ES-I3 (cell line): ENCODE data around the gene FNBP1L.

Experiments used
- H3K36me3 ChIP-seq: 2 replicates; pipeline ENCODE4 v1.6.1; 2013; ENCODE audit warnings: mild to moderate bottlenecking, low read length, control low read depth, moderate library complexity; ENCODE audit not compliant: insufficient read depth
- H3K4me1 ChIP-seq: 2 replicates; pipeline ENCODE4 v1.6.1; 2013; ENCODE audit warnings: mild to moderate bottlenecking, control low read depth, low read length; ENCODE audit not compliant: insufficient read depth
- H3K9ac ChIP-seq: 2 replicates; pipeline ENCODE4 v1.6.1; 2013; ENCODE audit warnings: low read depth, mild to moderate bottlenecking, low read length, moderate library complexity
- H3K9me3 ChIP-seq: 2 replicates; pipeline ENCODE4 v1.6.1; 2013; ENCODE audit warnings: mild to moderate bottlenecking, low read length, moderate library complexity; ENCODE audit not compliant: control insufficient read depth, insufficient read depth

The FNBP1L gene

DNA sequence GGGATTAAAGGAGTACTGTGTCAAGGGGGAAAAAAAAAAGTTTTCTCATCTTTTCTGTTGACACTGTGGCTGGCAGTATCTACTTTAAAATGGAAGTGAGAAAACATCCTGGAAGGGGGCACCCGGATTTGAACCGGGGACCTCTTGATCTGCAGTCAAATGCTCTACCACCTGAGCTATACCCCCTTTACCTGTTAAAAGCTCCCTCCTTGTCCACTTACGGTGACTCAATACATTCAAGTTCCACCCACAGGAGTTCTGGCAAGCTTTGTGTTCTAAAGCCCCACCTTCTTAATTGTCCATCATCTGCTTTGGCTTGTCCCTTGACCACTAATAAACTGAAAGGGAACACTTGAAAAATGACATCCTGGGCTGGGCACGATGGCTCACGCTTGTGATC, 68.2 kb downstream of the FNBP1L start:
- Histone ChIP-seq H3K36me3 (peaks cover under 1% of the 10 kb centered on the region; the same call in 1 of the 2 replicates), H3K4me1 (no peaks in the 10 kb centered on the region), H3K9ac (no peak overlapping the region), H3K9me3 (no peaks in the 10 kb centered on the region)

GRCh38 chr1:93518516-93518915, 70.6 kb downstream of the FNBP1L start:
- H3K9ac ChIP-seq = no peak overlapping the region
- no peaks in the 10 kb centered on the region for H3K4me1 ChIP-seq
- peaks cover 3% of the 10 kb centered on the region; the same call in 1 of the 2 replicates for H3K36me3 ChIP-seq
- H3K9me3 ChIP-seq = no peaks in the 10 kb centered on the region; the same call in 1 of the 2 replicates

DNA sequence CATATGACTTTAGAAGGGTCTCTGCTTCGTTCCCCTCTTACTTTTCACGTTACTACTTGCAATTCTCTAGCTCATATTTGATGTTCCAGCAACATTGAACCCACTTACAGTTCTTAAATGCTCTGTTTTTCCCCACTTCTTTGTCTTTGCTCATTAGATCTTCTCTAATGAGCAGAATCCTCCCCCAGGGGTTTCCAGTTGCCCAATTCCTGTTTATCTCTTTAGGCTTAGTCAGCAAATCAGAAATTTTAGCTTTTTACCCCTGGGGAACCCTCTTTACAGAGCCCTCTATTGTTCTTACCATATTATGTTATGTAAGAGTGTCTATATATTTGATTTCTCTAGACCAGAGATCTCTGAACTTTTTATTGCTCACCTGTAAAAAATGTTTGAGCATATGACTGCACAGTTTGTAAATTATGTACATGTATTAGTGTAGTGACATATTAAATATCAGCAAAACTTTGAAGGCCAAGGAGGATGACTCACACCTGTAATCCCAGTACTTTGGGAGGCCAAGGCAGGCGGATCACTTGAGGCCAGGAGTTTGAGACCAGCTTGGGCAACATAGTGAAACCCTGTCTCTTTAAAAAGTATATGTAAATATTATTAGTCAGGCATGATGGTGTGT, 71.4 kb downstream of the FNBP1L start:
- no peaks in the 10 kb centered on the region; the same call in 1 of the 2 replicates for H3K9me3 ChIP-seq

GRCh38 chr1:93521618-93522017, 73.7 kb downstream of the FNBP1L start:
- no peaks in the 10 kb centered on the region; the same call in 1 of the 2 replicates for H3K9me3 ChIP-seq
- no peak overlapping the region for H3K9ac ChIP-seq
- H3K36me3 ChIP-seq = peaks cover 3% of the 10 kb centered on the region; the same call in 1 of the 2 replicates
- no peaks in the 10 kb centered on the region for H3K4me1 ChIP-seq

More for the DNA sequence above, 71.4 kb downstream of the FNBP1L start:
- H3K4me1 ChIP-seq = no peaks in the 10 kb centered on the region
- peaks cover 3% of the 10 kb centered on the region; the same call in 1 of the 2 replicates for H3K36me3 ChIP-seq
- no peak overlapping the region for H3K9ac ChIP-seq

- H3K36me3 ChIP-seq = peaks cover 9% of the 10 kb centered on the region; the same call in 1 of the 2 replicates
Measured at GRCh38 chr1:93522721-93523120, 74.8 kb downstream of the FNBP1L start.

GRCh38 chr1:93525431-93525830, 77.5 kb downstream of the FNBP1L start:
- Histone ChIP-seq H3K9ac (no peak overlapping the region), H3K36me3 (peaks cover 9% of the 10 kb centered on the region; the same call in 1 of the 2 replicates), H3K4me1 (no peaks in the 10 kb centered on the region)

More at GRCh38 chr1:93522721-93523120, 74.8 kb downstream of the FNBP1L start:
- H3K4me1 ChIP-seq = no peaks in the 10 kb centered on the region
- no peaks in the 10 kb centered on the region; the same call in 1 of the 2 replicates for H3K9me3 ChIP-seq
- no peak overlapping the region for H3K9ac ChIP-seq

DNA sequence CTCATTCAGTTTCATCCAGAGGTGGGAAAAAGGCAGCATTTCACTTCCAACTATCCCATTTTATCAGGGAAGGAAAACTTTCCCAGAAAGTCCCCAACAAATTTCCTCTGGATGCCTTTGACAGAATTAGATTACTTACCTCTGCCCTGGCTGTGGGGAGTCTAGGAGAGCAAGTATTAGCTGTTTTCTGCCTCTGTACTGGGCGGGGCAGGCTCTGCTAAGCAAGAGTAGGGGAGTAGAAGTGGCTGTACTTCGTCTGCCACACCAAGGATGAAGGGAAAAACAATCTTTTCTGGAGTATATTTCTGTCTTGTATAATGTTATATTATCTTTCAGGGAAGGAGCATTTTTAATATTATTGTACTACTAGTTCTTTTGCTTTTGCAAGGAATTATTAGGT, 78.5 kb downstream of the FNBP1L start:
- H3K4me1 ChIP-seq = no peaks in the 10 kb centered on the region
- peaks cover 9% of the 10 kb centered on the region for H3K36me3 ChIP-seq
- H3K9me3 ChIP-seq = no peaks in the 10 kb centered on the region; the same call in 1 of the 2 replicates
- no peak overlapping the region for H3K9ac ChIP-seq

More at GRCh38 chr1:93525431-93525830, 77.5 kb downstream of the FNBP1L start:
- H3K9me3 ChIP-seq = no peaks in the 10 kb centered on the region; the same call in 1 of the 2 replicates

DNA sequence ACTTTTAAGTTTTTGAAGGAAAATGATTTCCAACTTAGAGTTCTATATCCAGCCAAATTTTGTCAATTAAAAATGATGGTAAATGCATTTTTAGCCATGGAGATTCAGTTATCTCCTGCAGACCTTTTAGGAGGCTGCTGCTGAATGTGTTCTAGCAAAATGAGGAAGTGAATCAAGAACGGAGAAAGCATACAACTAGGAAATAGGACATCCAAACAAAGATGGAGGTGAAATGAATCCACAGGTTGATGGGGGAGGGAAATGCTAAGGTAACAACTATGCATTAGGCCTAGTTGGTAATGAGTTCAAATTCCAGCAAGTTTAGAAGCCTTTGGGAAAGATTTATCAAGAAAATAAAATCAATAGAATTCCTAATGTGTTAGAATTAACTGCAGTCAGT, 80.5 kb downstream of the FNBP1L start:
- H3K9me3 ChIP-seq = no peaks in the 10 kb centered on the region
- H3K36me3 ChIP-seq = peaks cover 13% of the 10 kb centered on the region
- H3K9ac ChIP-seq = no peak overlapping the region
- no peaks in the 10 kb centered on the region for H3K4me1 ChIP-seq

DNA sequence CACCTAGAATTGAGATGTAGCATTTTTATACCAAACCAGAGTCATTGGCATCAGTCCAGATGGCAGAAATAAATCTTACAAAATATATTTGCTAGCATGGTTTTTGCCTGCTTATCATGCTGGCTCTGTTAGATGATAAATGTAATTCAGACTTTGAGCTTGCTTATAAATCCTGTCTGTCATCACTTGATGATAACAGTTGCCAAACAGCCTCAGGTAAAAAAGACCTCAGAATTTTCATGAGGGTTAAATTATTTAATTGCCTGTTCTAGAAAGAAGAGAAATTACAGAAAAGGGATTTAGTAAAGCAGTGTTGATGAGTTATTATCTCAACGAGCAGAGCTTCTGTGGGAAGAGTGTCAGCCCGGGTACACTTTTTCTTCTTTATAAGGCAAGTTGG, 83.3 kb downstream of the FNBP1L start:
- Histone ChIP-seq H3K36me3 (peaks cover 13% of the 10 kb centered on the region), H3K4me1 (no peaks in the 10 kb centered on the region), H3K9ac (no peak overlapping the region), H3K9me3 (no peaks in the 10 kb centered on the region)

- Histone ChIP-seq H3K36me3 (peaks cover 7% of the 10 kb centered on the region), H3K9me3 (no peaks in the 10 kb centered on the region), H3K9ac (no peak overlapping the region), H3K4me1 (no peaks in the 10 kb centered on the region)
Measured at GRCh38 chr1:93532780-93533378, 85.0 kb downstream of the FNBP1L start.

DNA sequence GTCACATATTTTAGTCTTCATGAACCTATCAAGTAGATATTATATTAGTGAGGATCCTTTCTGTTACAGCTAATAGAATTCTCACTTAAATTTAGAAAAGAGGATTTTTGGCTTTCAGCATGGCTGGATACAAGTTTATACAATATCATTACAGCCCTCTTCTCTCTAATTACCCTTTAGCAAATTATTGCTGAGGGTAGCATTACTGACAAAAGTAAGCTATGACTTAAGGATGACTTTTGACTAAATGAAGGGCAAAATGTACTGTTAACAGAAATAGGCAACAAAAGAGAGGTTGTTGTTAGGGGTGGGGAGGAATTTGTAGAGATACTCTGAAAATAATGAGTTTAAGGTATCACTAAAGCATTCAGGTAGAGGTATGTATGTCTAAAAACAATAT, 85.8 kb downstream of the FNBP1L start:
- peaks cover 7% of the 10 kb centered on the region for H3K36me3 ChIP-seq
- no peaks in the 10 kb centered on the region for H3K9me3 ChIP-seq
- H3K4me1 ChIP-seq = no peaks in the 10 kb centered on the region
- no peak overlapping the region for H3K9ac ChIP-seq

DNA sequence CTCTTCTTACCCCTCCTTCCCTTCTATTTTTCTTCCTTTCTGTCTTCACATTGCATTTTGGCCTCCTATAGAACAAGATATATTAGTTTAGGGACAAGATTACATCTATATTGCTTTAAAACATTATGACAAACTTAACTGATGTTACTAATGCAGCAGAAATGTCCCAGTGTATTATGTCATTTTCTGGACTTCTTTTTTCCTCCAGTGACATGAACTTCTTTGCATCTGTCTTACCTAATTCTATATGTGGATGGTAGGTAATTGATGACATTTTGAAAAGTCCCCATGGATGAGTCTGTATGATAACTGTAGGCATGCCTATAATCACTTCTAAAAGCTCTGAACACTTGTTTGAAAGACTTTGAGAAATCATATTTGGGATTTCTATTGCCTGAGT, 89.5 kb downstream of the FNBP1L start:
- no peak overlapping the region for H3K9ac ChIP-seq
- no peaks in the 10 kb centered on the region for H3K9me3 ChIP-seq
- H3K4me1 ChIP-seq = peaks cover 7% of the 10 kb centered on the region; the same call in 1 of the 2 replicates
- H3K36me3 ChIP-seq = no peaks in the 10 kb centered on the region; the same call in none of the 2 replicates

DNA sequence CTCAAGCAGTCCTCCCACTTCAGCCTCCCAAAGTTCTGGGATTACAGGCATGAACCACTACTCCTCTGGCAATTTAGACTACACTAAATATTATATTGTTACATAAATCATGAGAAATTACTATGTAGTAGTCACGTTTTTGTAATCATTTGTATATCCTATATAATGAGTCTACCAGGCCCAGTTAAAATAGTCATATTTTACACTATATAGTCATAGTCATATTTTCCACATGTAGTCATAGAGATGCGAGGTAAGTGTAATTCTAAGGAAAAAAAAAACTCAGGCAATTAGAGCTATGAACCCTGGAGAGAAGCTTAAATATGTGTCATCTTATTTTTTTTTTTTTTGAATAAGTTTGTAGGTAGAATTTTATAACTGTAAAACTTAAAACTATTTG, 90.0 kb downstream of the FNBP1L start:
- Histone ChIP-seq H3K9me3 (no peaks in the 10 kb centered on the region), H3K36me3 (no peaks in the 10 kb centered on the region; the same call in none of the 2 replicates), H3K9ac (no peak overlapping the region), H3K4me1 (peaks cover 8% of the 10 kb centered on the region; the same call in 1 of the 2 replicates)

- Histone ChIP-seq H3K9ac (no peak overlapping the region), H3K36me3 (no peaks in the 10 kb centered on the region), H3K4me1 (peaks cover 10% of the 10 kb centered on the region; the same call in 1 of the 2 replicates)
Measured at GRCh38 chr1:93541045-93541444, 93.1 kb downstream of the FNBP1L start.

DNA sequence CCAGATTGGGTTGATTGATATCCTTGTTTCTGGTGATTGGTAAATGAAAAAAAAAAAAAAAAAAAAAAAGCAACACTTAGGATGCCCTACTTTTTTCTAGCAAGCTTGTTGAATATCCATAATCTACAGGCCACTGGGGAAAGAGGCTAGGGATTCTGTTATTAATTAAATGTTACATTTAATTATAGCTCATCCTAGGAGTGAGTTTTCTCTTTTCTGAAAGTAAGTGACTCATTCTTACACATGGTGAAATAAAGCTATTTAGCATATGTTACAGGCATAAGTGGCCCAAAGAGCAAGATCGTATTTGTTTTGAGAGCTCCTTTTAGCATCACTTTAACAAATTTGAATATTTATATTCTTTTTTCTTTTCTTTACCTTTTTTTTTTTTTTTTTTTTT, 94.5 kb downstream of the FNBP1L start:
- Histone ChIP-seq H3K9ac (no peak overlapping the region), H3K4me1 (peaks cover 10% of the 10 kb centered on the region; the same call in 1 of the 2 replicates), H3K9me3 (no peaks in the 10 kb centered on the region), H3K36me3 (0 out of 2 replicates have a peak, but pooled peaks cover 2% of the 10 kb centered on the region)

More at GRCh38 chr1:93541045-93541444, 93.1 kb downstream of the FNBP1L start:
- no peaks in the 10 kb centered on the region for H3K9me3 ChIP-seq
